Inferior parietal cortex (tissue), 1 donor: ENCODE results near the gene TPST2.
A peak's percentile ranks its signal among the peaks of the same experiment; 100 is the strongest.

Source experiments
- DNase-seq: peaks from one replicate; pipeline ENCODE4 v3.0.0-alpha.2; 2016; ENCODE audit errors: extremely low spot score

The TPST2 gene

DNA sequence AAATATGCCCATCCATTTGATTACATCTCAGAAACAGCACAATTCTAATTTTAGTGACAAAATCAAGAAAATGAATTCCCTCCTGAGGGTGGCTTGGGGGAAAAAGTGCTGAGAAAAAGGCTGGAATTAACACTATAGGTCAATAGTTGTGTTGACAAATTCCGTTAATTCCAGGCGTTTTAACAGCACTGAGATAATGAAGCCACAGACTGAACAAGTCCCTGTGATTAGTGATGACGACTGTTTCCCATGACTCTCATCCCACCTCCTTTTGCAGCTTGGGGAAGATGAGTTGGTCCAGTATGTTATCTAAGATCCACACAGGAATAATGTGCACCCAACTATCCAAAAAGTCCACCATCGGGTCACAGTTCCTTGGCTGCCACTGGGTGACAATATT lies 93.5 kb downstream of the TPST2 start:
- no peak for DNase-seq

DNA sequence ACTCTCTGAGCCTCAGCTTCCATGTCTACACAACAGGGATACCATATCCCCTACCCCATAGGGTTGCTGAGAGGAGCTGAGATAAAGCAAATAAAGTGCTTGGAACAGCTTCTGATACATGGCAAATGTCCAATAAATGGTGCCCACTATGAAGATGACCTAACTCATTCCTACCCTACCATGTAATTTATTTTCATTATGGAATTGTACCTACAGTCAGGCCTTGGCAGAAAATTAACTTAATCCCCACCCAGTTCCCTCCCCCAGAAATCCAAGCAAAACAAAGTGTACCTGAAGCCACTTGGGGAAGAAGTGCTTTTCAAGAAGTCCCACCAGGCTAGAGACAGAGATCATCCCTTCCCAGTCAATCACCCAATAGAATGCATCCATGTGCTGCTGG lies 95.4 kb downstream of the TPST2 start:
- DNase-seq, result no peak

DNA sequence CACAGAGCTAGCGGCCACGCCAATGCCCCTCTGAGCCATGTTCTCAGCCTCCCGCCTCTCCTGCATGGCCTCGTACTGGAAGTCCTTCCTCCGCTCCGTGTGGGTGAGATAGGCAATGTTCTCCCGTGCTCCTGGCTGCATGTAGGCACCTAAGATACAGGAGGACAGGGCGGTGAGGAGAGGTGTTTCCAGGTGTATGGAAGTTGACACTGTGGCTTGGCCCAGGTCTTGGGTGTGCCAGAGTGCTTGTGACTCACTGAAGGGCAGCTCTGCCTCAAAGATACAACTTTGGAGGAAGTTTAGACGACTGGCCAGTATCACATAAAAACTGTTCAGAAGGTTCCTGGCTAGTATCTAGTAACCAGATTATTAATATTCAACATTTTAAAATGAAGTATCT lies 97.7 kb downstream of the TPST2 start:
- DNase-seq, result no peak

DNA sequence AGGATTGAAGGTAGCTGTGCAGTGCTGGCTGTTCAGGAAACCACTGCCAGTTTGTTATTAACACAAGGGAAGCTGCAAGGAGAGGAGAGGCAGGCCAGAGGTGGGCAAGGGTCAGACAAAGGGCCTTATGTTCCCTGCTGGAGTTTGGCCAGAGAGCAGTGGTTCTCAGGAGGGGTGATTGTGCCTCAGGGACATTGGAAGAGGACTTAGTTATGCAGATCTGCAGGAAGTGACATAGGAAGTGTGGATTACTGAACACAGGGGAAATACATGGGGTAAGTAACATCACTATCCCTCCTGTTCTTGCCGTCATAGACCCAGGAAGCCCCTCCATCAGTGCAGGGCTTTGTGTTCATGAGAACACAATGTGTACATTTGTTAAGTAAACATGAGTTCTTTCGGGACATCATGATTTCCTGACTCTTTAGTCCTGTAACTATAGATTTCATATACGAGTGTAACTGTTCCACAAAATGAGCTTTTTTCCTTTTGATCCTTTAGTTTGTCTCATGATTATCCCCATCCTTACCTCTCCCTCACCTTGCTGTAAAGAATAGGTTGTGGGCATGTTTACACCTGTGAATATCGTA lies 100.4 kb downstream of the TPST2 start:
- no peak for DNase-seq

DNA sequence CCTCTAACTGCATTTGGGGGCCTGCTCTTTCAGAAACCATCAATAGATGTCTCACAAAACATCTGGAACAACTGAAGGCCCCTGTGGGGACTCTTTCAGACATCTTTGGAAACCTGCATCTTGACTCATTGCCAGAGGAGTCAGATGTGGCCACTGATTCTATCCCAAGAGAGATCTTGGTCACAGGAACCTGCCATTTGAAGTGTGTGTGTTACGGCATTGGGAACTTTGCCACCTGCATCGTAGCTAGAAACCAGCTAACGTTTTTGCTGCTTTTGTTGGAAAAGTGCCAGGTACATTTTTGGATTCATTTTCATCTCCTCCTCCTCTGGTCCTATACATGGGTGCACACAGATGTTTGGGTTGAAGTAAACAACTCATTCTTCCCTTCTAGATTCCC lies 101.9 kb downstream of the TPST2 start:
- DNase-seq, result no peak

DNA sequence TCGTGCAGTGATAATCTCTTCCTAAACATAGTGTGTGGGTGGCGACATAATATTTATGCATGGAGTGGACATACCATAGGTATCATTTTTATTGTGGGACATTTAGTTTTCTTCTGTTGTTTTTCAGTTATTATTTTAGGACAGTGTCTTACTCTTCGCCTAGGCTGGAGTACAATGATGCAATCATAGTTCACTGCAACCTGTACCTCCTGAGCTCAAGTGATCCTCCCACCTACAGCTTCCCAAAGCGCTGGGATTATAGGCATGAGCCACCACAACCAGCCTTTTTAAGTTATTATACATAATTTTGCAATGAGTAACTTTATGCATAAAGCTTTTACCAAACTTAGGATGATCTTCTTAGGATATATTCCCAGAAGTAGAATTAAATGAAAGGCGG lies 103.5 kb downstream of the TPST2 start:
- no peak for DNase-seq

DNA sequence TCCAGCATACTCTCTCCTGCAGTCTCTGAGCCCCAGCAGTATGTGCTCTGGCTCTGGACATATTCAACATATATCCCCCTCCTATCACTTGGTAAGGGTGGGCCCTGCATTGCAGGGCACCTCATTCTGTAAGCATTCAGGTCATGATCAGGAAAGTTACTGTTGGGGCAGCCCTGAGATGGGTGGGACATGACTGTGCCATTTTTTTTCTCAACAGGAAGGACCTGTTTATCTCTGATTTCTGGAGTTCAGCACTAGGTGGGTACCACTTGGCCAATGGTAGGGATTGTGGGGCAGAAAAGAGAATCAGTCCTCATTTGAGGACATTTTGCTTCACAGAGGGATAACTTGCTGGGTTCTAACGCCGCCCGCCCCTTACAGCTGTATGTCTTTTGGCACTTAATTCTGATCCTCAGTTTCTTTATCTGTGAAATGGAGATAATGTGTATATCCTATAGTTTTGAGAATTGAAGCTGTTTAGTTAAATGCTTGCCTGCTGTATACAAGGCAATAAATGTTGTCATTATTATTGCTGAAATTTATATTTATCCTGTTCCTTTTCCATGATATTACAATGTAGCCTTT lies 104.0 kb downstream of the TPST2 start:
- no peak for DNase-seq

DNA sequence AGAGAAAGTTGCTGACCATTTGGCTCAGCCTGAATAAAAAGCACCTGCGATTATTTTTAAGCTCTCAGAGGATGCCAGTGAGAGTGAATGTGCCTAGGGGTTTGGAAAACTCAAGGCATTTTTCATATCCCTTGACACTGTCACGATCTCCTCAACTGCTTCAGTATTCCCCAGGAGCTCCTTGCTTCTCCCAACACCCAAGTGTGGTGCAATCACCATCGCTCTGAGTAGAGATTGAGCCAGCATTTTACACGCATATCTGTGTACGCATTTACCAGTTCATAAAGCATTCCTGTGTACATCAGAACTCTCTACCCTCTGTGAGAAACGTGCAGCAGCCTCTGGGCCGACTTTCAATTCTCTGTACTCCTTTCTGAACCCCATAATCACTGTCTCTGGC lies 104.9 kb downstream of the TPST2 start:
- no peak for DNase-seq

DNA sequence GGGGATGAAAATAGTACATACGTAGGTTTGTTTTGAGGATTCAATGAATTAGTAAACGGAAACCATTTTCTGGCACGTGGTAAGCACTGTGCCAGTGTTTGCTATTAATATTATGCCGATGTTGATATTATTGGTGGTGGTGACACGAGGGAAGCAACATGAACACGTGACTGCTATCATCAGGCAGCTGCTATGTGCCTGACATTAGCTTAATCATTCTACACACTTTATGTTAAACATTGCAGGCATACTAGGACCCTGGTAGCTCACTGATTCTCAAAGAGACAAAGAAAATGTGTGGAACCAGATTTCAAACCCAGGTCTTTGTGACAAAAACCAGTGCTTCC lies 105.6 kb downstream of the TPST2 start:
- DNase-seq, result no peak

DNA sequence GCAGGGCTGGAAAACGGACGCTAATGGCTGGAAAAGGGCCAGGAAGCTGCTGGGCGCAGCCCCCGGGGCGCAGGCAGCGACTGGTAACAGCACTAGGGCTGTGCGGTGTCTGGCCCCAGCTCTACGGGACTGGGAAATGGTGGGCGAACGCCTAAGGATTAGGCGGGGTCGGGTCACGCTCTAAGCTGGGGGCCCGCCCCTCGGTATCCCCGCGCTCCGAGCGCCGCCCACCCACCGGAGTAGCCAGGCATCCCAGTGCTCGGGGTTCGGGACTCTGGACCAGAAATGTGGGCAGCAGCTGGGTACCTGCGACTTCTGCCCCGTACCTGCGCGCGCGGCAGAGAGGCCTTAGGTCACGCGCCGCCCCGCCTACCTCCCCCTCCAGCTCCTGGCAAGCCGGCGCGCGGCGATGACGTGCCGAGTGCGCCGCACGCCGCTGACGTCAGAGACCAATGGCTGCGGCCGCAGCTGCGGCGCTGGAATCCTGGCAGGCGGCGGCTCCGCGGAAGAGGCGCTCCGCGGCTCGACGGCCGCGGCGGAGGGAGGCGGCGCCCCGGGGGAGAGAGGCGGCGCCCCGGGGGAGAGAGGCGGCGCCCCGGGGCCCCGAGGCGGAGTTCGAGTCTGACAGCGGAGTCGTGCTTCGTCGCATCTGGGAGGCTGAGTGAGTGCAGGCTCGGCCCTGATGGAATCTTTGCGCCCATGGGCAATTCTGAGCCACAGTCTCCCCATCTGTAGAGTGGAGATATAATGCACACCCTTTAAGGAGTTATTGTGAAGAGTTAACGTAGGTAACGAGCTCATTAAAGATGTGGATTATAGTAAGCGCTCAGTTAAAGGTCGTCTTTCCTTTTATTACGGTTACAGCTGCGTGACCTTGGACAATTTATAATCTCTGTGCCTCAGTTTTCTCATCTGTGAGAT lies 106.2 kb downstream of the TPST2 start, which contains the start of the genes HPS4 and SRRD:
Gene HPS4 (minus strand): TSS at position 345 of the 921 bp plus-strand sequence. CDS start 2,021 bp downstream, outside the sequence.
Gene SRRD (plus strand): TSS at position 439 of the 921 bp plus-strand sequence. CDS start 14 bp downstream, at position 453.
- DNase-seq, result peak; percentile 87

DNA sequence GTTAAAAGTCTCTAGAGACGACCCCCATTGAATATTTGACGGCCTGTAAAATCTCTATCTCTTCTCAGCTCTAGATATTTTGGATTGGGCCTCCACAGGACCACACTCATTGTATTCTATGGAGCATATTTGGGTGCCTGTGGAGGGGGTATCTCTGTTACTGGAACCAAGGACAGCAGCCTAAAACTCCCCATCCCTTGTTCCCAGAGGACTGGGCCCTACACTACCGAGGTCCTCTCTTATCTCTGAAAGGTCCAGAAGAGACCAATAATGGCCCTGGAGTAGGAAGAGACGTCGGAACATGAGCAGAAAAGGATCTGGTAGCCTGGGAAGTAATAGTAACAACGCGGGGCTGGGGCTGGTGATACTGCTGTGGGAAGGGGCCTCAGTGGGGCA lies 106.9 kb downstream of the TPST2 start:
- no peak for DNase-seq

DNA sequence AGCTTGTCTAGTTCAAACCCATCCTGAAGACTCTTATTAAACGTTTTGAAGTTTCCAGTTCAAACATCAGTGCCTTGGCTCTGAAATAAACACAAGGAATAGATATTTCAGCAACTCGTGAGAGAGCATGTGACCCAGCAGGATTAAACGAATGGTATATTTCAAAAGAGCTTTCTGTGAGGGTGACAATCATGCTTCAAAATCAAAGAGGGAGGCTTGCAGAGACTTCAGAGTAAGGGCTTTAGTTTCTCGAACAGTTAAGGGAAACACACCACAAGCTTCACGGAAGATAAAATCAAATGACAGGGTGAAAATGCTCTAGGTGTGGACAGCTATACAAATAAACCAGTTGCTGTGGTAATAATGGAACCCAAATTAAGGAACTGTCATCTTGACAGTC lies 107.8 kb downstream of the TPST2 start:
- no peak for DNase-seq

DNA sequence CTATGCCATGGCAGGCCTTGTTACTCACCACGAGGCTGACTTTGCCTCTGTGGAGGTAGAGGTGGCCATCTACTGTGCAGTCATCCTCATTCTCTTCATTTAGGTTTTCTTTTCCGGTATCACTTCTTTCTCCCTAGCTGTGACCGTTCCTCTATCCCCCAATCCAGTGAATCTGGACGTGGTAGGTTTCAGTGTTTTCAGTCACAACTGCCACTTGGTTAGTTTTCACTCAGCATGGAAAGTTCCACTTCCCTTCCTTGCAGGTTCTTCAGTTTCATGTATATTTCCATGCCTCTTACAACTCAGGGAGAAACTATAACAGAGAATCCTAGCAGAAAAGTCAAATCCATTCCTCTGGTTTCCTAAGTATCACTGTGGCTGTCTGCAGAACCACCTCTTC lies 108.2 kb downstream of the TPST2 start:
- no peak for DNase-seq

DNA sequence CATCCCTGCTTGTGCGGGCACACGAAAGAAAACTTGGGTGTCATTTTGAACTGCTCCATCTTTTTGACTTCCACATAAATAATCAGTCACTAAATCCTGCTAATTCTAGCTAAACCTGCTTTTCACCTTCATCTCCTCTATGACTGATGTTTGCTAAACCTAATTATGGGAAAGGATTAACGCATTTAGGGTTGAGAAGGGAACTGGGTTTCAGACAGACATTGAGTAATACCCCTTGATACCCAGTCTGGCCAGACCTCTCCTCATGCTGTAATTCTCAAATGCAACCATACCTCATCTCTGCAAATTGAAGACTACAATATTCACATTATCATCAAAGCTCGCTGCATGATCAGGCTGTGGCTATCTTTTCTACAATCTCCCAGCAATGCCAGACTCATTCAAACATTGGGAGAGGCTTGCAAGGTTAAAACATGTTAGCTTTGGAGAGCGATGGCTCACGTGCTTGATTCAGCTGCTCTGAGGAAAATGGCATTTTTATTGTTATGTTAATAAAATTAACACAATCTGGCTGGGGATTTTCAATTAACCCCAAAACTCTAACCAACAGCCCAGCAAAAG lies 108.7 kb downstream of the TPST2 start:
- no peak for DNase-seq

DNA sequence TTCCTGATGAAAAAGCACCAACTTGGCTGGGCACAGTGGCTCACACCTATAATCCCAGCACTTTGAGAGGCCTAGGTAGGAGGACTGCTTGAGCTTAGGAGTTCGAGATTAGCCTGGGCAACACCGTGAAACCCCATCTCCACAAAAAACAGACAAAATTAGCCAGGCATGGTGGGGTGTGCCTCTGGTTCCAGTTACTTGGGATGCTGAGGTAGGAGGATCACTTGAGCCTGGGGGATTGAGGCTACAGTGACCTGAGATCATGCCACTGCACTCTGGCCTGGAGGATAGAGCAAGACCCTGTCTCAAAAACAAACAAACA lies 109.4 kb downstream of the TPST2 start:
- DNase-seq, result no peak

DNA sequence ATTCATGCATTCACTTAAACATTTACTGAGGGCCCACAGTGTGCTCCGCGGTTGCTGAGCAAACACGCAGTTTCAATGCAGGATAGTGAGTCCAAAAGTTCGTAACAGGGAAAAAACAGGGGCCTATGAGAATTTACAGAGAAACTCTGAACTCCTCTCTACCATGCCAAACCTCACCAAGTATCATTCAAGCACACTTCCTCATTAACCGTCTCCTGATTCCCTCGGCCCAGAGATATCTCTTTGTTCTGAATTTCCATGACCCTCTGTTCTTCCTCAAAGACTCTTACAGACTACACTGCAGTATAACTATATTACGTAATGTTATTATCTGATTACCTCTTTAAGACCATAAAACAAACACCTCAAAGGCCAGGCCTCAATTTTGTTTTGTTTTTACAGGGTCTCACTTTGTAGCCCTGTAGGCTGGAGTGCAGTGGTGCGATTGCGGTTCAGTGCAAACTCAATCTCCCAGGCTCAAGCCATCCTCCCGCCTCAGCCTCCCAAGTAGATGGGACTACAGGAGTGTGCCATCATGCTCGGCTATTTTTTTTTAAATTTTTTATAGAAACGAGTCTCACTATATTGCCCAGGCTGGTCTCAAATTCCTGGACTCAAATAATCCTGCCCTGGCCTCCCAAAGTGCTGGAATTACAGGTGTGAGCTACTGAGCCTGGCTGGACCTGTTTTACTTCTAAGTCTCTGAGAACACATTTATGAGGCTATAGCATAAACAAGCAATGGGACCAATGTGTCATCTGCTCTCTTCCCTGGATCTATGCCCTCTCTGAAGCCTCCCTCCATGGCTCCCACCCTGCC lies 109.9 kb downstream of the TPST2 start:
- DNase-seq, result no peak

DNA sequence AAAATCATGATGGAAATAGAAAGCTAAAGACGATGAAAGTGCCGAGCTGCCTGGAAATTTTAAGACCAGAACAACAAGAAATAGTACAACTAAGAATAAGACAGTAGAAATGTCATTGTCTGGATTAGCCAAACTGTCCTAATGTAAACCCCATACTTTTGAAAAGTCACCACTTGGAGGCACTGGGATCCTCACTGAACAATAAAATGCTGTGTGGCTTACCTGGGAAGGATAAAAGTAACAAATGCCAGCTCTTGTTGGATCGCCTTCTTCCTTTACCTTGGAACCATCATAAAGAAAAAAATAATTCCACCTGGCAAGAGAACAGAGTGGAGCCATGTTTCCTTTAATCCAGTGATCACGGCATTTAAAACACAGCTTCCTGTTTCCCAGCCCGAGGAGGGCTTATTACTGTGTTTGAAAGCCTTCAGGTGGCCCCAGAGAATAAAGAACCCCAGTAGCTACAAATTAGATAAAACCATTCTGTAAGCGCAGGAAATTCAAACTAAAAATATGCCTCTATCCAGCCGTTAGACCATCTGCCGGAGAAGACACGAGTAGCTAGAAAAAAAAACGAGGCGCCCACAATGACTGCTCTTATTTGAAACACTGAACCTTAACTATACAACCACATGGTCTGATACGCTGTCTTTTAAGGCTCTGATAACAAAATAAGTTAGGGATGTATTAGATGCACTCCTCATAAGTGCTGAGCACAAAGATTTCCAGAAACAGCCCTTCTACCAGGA lies 110.7 kb downstream of the TPST2 start:
- DNase-seq, result no peak

DNA sequence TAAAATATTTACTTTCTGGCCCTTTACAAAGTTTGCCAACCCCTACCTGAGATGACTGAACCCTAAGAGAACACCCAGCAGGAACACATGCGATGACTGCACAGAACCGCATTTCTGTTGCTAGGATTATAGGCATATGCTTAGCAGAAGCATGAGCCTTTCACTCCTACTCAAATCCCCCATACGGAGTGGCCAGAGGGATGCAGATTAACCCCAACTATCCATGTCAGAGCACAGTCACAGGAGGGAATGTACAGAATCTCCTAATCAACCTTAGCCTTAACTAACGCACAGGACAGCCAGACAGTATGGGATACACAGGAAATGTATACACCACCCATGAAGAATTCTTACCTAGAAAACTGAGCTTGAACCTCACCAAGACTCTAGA lies 112.6 kb downstream of the TPST2 start:
- DNase-seq, result no peak

DNA sequence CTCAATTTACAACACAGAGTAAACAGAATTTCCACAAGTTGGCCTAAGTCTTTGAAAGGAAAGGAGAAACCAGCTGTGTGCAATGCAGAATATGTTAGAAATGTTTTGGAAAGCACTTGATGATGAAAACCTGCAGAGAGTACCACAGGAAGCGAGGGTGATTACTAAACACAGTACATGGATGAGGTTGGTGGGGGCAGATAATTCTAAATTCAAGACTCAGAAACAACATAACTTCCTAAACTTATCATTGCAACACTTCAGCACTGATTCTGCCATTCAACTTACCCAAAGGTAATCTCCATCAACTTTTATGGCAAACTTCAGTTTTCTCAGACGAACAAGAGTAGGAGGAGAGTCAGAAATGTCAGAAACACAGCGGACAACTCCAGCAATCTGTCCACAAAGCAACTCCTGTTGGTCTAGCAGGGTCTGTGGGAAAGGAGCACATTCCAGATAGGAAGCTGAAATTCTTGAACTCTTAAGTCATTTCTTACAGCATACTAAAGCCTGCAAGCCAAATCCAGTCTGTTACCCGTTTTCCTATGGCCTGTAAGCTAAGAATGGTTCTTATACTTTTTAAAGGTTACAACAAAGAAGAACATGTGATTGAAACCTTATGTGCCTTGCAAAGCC lies 113.1 kb downstream of the TPST2 start:
- no peak for DNase-seq

DNA sequence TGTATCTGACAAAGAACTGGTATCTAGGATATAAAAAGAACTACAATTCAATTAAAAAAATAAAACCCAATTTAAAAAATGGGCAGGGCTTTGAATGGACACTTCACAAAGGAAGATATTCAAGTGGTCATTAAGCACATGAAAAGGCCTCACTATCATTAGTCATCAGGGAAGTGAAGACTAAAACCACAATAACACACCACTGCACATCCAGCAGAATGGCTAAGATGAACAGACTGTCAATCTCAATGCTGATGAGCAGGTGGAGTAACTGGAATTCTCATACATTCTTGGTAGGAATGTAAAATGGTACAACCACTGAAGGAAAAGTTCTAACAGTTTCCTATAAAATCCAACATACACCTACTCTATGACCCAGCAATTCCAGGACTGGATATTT lies 115.2 kb downstream of the TPST2 start:
- DNase-seq, result no peak
